Measurements from ENCODE around the gene TMEM141. TPM values are rescaled to one million over a fixed set of nuclear protein-coding genes. Genes with fewer than 3 reads are reported as not detected.

The TMEM141 gene
- 50.7 and 53.7 TPM in 2 replicates for total RNA-seq

DNA sequence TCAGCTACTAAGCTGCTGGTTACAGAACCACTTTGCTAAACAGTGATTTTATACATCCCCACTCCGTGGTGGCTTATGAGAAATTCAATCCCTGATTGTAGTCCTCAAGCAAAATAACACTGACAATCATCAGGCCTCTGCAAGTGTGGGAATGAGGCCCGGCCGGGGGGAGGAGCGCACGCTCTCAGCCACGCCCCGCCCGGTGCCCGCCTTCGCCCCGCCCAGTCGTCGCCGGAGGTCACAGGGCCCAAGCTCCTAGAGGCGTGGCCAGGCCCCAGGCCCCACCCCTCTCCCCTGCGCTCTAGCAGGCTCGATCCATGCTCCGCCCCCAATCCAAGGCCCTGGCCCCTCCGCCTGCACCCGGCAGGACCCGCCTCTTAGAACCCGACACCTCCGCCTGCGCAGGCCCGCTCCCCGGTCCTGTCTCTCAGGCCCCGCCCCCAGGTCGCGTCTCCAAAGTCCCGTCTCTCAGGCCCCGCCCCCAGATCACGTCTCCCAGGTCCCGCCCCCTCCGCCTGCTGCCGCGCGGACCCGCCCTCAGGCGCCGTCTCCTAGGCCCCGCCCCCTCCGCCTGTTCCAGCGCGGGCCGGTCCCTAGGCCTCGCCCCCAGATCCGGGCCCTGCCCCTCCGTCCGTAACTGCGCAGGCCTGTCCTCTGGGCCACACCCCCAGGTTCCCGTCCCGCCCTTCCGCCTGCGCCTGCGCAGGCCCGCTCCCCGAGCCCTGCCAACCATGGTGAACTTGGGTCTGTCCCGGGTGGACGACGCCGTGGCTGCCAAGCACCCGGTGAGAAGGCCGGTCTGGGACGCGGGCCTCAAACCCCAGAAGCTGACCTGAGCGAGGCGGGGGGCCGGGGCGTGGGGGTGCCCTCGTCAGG lies at the start of gene TMEM141:
TSS of gene TMEM141 (plus strand) at position 705 of the 876 bp plus-strand sequence. CDS start at position 732, 27 bp downstream.

DNA sequence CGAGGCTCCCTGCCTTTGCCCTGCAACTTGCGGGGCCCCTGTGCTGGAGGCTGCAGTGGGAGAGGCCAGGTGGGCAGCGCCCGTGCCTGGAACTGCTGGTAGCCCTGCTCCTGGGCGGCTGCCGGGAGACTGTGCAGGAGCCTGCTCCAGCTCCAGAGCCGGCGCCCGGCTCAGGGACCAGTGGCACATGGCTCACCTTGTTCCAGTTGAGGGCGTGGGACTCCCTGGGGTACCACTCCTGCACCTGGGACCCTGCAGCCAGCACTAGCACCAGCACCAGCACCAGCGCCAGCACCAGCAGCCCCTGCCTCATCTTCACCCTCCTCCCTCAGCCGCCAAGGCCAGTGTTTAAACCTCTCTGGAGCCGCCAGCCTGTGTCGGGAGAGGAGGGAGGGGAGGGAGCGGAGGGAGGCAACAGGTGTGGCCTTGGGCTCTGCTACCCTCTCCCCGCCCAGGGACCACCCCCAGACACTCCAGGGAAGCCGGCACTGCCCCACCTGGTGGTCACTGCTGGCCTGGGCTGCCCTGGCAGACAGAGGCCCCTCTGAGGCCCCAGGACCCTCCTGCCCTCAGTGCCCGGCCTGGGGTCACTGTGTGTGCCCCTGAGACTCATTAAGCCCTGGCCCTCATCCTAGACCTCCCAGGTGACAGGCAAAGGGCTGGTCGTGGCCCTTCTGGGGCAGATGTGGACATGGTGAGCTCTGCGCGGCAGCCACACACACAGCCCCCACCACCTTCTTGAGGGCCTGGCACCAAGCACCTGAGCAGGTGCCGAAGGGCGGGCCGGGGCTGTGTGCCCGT lies 48.4 kb upstream of the TMEM141 start, which contains the start of gene LCN10:
TSS of gene LCN10 (minus strand) at position 350 of the 801 bp plus-strand sequence. CDS start at position 313, 37 bp downstream.

DNA sequence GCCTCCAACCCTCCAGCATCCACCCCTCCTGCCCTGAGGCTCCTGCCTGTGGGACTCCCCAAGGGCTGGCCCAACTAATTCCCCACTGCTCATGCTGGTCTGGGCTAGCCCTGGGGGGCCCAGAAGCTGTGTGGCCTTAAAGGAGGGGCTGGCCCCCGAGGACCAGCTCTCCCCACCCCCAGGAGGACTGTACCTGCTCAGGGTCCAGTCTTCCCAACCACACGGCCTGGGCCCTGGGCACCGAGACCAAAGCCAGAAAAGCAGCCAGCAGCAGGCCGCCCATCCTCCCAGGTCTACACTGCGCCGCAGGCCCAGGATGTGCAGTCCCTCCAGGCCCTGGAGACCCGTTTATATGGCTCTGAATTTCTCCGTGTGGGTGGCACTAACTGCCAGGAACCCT lies 42.9 kb upstream of the TMEM141 start, which contains the start of gene LCN6:
TSS of gene LCN6 (minus strand) at position 325 of the 400 bp plus-strand sequence. CDS start at position 283, 42 bp downstream.

DNA sequence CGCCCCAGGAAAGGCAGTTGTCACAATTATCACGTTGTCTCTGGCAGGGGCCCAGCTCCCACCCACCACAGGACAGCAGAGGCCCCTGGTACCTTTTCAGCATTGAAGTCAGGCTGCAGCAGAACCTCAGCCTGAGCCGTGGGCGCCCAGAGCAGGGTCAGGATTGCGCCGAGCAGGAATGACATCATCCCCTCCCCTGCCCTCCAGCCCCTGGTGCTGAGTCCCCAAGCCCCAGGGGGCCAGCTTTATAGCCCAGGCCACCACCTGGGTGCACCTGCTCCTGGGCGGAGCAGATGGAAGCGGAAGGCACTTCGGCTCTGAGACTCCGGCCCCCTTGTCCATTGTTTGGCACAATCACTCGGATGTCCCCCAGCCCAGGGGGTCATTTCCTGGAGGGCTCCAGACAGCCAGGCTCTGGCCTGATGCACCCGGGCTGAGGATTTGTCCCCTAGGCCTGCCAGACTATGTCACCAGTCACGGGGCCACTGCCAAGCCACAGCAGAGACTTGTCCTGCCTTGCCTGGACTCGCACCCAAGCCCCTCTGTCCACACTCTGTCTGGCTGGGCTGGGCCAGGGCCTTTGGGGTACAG lies 26.7 kb upstream of the TMEM141 start, which contains the start of gene LCN15:
TSS of gene LCN15 (minus strand) at position 218 of the 591 bp plus-strand sequence. CDS start at position 188, 30 bp downstream.

GRCh38 chr9:136796238-136796774 lies 5.2 kb downstream of the TMEM141 start, which contains the start of gene CCDC183:
Gene CCDC183, plus strand, starts transcription at chr9:136796338. Its CDS starts 60 bp downstream, at chr9:136796398.

GRCh38 chr9:136807281-136808074 lies 16.3 kb downstream of the TMEM141 start, which contains the start of gene RABL6:
Gene RABL6, plus strand, starts transcription at chr9:136807948. Its CDS starts 249 bp downstream, at chr9:136808197.

DNA sequence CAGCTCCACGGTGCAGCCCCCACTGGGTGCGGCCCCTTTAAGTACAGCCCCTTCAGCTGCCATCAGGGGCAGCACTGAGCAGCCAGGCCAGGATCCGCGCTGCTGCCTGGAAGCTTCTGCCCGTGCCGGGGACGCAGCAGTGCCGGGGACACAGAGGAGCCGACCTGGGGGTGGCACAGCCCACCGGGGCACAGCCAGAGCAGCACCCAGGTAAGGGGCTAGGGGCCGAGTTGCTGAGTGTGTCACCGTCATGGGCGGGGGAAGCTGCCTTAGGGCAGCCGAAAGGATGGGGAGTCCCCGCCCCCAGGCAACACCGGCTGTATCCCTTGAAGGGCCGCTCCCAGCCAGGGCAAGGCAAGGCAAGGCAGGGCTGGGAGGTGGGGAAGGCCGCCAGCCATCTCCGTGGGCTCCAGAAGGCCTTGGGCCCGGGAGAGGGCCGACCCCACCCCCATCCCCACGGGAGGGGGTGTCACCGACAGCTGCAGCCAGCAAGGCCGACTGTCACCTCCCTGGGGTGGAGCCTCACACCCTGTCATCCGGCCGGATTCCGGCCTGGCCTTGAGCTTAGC lies 51.3 kb downstream of the TMEM141 start, which contains the start of gene AJM1:
TSS of gene AJM1 (plus strand) at position 99 of the 569 bp plus-strand sequence. CDS start 1,937 bp downstream, outside the sequence.

Other genes starting within 250 kb of the TMEM141 start
- gene NOTCH1, start 245.3 kb upstream of the TMEM141 start, total RNA-seq, result 132 and 251 TPM in 2 replicates
- gene EGFL7, start 128.4 kb upstream of the TMEM141 start, total RNA-seq, result 374 and 420 TPM in 2 replicates
- gene AGPAT2, start 103.9 kb upstream of the TMEM141 start, total RNA-seq, result 33.7 and 40.7 TPM in 2 replicates
- 109 and 161 TPM in 2 replicates for gene DIPK1B, start 78.8 kb upstream of the TMEM141 start, total RNA-seq
- gene LCN10, start 48.4 kb upstream of the TMEM141 start, total RNA-seq, result 0.13 TPM in 1 of 2 replicates, not detected in the other
- gene LCN6, start 42.8 kb upstream of the TMEM141 start, total RNA-seq, result not detected in 2 replicates
- gene LCN8, start 33.1 kb upstream of the TMEM141 start, total RNA-seq, result not detected in 2 replicates
- gene LCN15, start 26.8 kb upstream of the TMEM141 start, total RNA-seq, result not detected in 2 replicates
- gene CCDC183, start 5.0 kb downstream of the TMEM141 start, total RNA-seq, result 0.81 and 1.1 TPM in 2 replicates
- 66.5 and 73.3 TPM in 2 replicates for gene RABL6, start 16.6 kb downstream of the TMEM141 start, total RNA-seq
- 0.65 and 1.4 TPM in 2 replicates for gene AJM1, start 51.1 kb downstream of the TMEM141 start, total RNA-seq
- 211 and 268 TPM in 2 replicates for gene PHPT1, start 58.1 kb downstream of the TMEM141 start, total RNA-seq
- gene MAMDC4, start 61.0 kb downstream of the TMEM141 start, total RNA-seq, result 0.97 and 6.2 TPM in 2 replicates
- gene EDF1, start 75.0 kb downstream of the TMEM141 start, total RNA-seq, result 350 and 489 TPM in 2 replicates
- 20.9 and 35.2 TPM in 2 replicates for gene TRAF2, start 95.2 kb downstream of the TMEM141 start, total RNA-seq
- gene FBXW5, start 153.4 kb downstream of the TMEM141 start, total RNA-seq, result 151 and 202 TPM in 2 replicates
- 1.2 TPM in 1 of 2 replicates, not detected in the other for gene C8G, start 153.9 kb downstream of the TMEM141 start, total RNA-seq
- 0.19 TPM in 1 of 2 replicates, not detected in the other for gene LCN12, start 160.9 kb downstream of the TMEM141 start, total RNA-seq
- 0.38 TPM in 1 of 2 replicates, not detected in the other for gene PTGDS, start 186.2 kb downstream of the TMEM141 start, total RNA-seq
- 0.06 TPM in 1 of 2 replicates, not detected in the other for gene LCNL1, start 191.6 kb downstream of the TMEM141 start, total RNA-seq
- 7.7 and 10.7 TPM in 2 replicates for gene PAXX, start 201.1 kb downstream of the TMEM141 start, total RNA-seq
- gene CLIC3, start 205.2 kb downstream of the TMEM141 start, total RNA-seq, result not detected in 2 replicates
- 5.0 and 29.3 TPM in 2 replicates for gene ABCA2, start 236.9 kb downstream of the TMEM141 start, total RNA-seq
- gene FUT7, start 240.7 kb downstream of the TMEM141 start, total RNA-seq, result not detected in 2 replicates

All from bladder microvascular endothelial cell (primary cell).